ENCODE data around the gene MAGED2. TPM values are rescaled to one million over a fixed set of nuclear protein-coding genes. Genes with fewer than 3 reads are reported as not detected.

The MAGED2 gene
- total RNA-seq, 1 donor from 2014 or later: 71.9 TPM

Other genes with a start within 250 kb of the MAGED2 start
- gene ITIH6, start 9.5 kb upstream of the MAGED2 start, total RNA-seq: not detected
- 1.8 TPM for gene TRO, start 113.1 kb downstream of the MAGED2 start, total RNA-seq
- gene PFKFB1, start 186.4 kb downstream of the MAGED2 start, total RNA-seq: 0.16 TPM
- 8.3 TPM for gene APEX2, start 192.6 kb downstream of the MAGED2 start, total RNA-seq
- gene ALAS2, start 223.2 kb downstream of the MAGED2 start, total RNA-seq: 0.68 TPM